HG03342 (cell line): Measurements from ENCODE around the gene EMSY.

Experiments
- ATAC-seq: cut with Tn5 transposase; IDR thresholded peaks from one replicate; pipeline ENCODE4 v1.9.1; 2021; ENCODE audit warnings: mild to moderate bottlenecking, moderate library complexity; ENCODE audit not compliant: unreplicated experiment

The EMSY gene

DNA sequence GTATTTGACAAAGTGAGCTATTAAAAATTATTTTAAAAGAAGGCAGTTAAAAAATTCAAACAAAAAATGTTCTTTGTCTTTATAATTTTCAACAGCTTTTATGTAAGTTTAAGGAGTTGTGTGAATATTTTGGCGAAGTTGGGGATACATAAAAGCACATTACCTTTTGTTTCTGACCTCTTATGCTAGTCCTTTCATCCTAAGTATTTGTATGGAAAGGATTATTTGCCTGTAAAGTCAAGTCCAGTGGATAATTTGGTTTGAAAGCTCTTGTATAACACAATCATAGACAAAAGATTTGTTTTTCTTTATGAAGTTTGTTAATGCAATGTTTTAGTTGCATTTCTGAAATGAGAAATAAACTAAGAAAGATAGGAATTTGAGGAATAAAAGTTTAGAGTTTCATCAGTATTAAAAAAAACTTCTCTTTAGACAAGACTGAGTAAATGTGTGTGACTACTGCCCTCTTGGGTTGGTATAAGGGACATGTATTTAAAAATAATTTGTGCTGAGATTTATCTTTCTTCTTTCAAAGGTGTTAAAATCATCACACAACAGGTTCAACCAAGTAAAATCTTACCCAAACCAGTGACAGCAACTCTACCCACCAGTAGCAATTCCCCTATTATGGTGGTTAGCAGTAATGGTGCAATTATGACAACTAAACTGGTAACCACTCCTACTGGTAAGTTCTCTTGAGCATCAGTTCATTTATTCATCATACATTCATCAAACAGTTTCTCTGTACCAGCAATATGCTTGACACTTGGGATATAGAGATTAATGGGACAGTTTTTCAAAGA lies 68.2 kb downstream of the EMSY start:
- no peak for ATAC-seq

- no peak for ATAC-seq
Measured at GRCh38 chr11:76513654-76514034, 68.8 kb downstream of the EMSY start.

DNA sequence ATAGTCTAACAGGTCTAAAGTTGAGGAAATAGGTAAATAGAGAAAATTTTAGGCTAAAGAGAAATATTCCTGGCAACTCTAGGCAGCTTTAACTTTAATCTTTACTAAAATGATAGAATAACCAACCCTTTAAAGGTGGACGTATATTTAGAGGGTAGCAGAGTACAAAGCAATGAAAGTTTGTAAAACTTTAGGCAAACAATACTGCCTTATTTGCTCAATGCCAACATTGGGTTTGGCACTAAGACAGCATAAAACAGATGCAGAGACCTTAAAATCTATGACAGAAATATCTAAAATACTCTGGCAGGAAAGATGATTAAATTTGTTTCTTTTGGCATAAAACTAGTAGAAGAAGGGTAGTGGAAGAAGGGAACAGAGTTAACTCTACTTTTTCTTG lies 70.7 kb downstream of the EMSY start:
- no peak for ATAC-seq

GRCh38 chr11:76523147-76523546 lies 78.3 kb downstream of the EMSY start:
- no peak for ATAC-seq

DNA sequence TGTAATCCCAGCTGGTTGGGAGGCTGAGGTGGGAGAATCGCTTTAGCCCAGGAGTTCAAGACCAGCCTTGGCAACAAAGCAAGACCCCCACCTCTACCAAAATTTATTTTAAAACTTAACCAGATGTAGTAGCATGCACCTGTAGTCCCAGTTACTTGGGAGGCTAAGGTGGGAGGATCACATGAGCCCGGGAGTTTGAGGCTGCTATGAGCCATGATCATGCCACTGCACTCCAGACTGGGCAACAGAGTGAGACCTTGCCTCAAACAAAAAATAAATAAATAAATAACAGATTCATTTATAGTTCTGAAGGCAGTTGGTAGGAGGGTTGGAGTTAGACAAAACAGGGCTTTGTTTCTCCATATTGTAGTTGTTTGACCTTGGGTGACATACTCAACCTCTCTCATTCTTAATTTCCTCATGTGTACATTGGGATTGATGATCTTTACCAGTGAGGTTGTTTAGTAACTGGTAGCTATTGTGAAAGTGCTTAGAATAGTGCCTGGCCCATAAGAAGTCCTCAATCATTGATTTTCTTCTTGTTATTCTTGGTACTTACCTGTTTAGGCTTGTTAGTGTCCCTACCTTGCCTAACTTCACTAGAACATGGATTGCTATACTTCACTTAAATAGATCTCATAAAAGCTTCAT lies 79.1 kb downstream of the EMSY start:
- no peak for ATAC-seq

GRCh38 chr11:76524461-76524860 lies 79.6 kb downstream of the EMSY start:
- no peak for ATAC-seq

- ATAC-seq = no peak
Measured at GRCh38 chr11:76524919-76525318, 80.1 kb downstream of the EMSY start.

- ATAC-seq = no peak
Measured at GRCh38 chr11:76526878-76527277, 82.1 kb downstream of the EMSY start.

- no peak for ATAC-seq
Measured at GRCh38 chr11:76542436-76542835, 97.6 kb downstream of the EMSY start.

- no peak for ATAC-seq
Measured at GRCh38 chr11:76543006-76543703, 98.3 kb downstream of the EMSY start.

GRCh38 chr11:76550781-76551180 lies 106.0 kb downstream of the EMSY start:
- no peak for ATAC-seq

DNA sequence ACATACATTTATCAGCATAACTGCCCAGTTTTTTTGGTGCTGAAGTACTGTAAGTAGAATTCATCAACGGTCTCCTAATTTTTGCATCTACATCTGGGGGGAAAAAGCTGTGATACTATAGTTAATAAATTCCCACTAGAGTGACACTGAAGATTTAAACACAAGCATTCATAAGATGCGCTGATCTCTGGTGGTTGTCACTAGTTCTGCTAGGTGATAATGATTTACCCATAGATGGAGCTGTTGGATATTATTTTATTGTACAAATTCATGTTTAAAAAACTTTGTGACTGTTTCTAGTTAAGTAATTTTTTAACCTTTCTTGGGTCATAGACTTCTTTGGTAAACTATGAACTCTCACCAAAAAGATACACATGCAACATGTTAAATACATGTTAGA lies 106.6 kb downstream of the EMSY start:
- ATAC-seq = no peak

DNA sequence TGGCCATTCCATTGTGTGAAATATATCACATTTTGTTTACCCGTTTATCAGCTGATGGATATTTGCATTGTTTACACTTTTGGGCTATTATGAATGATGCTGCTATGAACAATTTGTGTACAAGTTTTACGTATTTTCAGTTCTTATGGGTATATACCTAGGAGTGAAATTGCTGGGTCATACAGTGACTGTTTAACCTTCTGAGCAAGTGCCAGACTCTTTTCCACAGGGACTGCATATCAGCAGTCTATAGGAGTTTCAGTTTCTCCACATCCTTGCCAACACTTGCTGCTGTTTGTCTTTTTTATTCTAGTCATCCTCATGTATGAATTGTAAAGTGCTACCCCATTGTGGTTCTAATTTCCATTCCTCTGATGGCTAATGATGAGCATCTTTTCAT lies 108.2 kb downstream of the EMSY start:
- ATAC-seq = no peak

DNA sequence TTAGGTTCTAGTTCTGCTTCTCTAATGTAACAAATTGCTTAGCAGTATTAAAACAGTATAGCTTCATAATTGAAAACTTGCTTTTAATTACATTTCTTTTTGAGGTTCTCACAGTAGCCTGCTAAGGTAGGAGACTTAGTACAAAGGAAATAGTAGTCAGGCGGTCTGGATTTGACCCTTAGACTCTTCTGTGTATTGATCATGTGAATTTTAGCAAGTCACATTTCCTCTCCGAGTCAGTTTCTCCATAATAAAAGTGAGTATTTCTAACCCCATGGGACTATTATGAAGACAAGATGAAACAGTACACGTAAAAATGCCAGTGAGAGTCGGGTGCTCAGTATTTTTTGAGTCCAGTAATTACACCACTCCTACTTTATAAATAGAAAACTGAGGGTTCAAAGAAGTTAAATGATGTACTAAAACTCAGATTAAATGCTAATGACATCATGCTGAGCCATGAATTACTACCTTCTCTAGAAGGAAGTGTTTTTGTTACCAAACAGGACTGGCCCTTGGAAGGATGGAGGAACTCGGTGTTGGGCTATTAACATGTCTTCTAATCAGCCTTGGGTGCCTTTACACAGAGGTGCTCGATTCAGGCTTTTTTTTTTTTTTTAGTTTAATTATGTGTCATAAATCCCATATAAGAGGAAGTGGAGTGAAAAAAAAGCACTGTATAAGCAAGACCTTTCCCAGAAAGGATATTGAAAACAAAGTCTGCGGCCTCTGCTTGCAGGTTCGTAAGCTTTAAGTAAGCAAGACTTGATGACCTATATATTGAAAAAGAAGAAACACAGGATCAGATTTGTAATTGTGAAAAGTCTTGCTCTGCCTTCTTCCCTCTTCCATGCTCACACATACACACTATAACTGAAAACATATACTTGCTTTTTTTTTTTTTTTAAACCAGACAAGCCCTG lies 109.0 kb downstream of the EMSY start:
- ATAC-seq = no peak

DNA sequence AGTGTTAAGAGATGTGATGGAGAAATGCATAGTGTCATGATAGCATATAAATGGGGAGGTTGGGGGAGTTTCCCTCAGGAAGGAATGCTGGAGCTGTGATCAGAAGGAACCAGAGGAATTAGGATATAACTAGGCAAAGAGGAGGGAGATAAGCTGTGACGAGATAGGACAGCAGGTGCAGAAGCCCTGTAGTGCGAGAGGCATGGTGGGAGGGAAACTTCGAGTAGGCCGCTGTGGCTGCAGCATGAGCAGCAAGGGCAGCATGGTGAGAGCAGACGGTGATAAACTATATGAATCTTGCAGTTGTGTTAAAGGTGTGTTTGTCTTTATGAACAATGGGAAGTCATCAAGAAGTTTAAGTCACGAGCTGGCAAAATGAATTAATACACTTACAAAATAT lies 109.9 kb downstream of the EMSY start:
- no peak for ATAC-seq

DNA sequence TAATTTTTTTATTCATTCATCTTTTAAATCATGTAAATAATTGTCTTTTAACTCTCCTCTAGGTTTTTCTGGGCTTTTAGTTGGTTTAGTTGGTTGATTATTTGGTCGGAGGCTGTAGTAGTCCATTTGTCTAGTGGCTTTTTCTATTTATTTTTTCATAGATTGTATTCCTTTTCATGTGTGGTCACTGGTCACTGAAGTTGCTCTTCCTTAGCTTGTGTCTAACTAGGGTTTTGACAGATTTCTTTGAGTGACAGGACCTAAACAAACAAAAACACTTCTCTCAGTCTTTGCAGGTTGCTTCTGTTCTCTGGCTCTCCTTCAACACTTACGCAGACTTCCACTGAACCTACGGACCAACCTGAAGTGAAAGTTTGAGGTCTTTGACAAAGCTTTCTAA lies 112.6 kb downstream of the EMSY start:
- no peak for ATAC-seq

GRCh38 chr11:76558473-76558872 lies 113.7 kb downstream of the EMSY start:
- ATAC-seq = no peak

- ATAC-seq = no peak
Measured at GRCh38 chr11:76558891-76559290, 114.1 kb downstream of the EMSY start.

GRCh38 chr11:76559346-76559745 lies 114.5 kb downstream of the EMSY start:
- ATAC-seq = no peak

- no peak for ATAC-seq
Measured at GRCh38 chr11:76560219-76560618, 115.4 kb downstream of the EMSY start.

GRCh38 chr11:76561245-76561644 lies 116.4 kb downstream of the EMSY start:
- no peak for ATAC-seq
